Upper lobe of right lung (tissue), 1 donor: ENCODE data around the gene SETD1A. TPM values are rescaled to one million over a fixed set of nuclear protein-coding genes. Genes with fewer than 3 reads are reported as not detected.

ENCODE experiments used
- ATAC-seq: fragments of 200-7000 bp; cut with Tn5 transposase; one replicate; pipeline ENCODE4 v1.9.1; 2020; ENCODE audit warnings: mild to moderate bottlenecking, moderate library complexity
- DNase-seq: peaks from one replicate; pipeline ENCODE4 v3.0.0-alpha.2; 2020
- H3K27ac ChIP-seq: fragments of 200-600 bp; one replicate; pipeline ENCODE4 v1.8.0; 2022
- H3K27me3 ChIP-seq: fragments of 200-600 bp; one replicate; pipeline ENCODE4 v1.8.0; 2022; ENCODE audit warnings: mild to moderate bottlenecking
- H3K36me3 ChIP-seq: fragments of 200-600 bp; one replicate; pipeline ENCODE4 v1.8.0; 2022
- H3K4me1 ChIP-seq: fragments of 200-600 bp; one replicate; pipeline ENCODE4 v1.8.0; 2022
- H3K4me3 ChIP-seq: fragments of 200-600 bp; one replicate; pipeline ENCODE4 v1.8.0; 2022; ENCODE audit warnings: mild to moderate bottlenecking
- H3K9me3 ChIP-seq: fragments of 200-600 bp; one replicate; pipeline ENCODE4 v1.8.0; 2022
- CTCF ChIP-seq: fragments of 200-600 bp; IDR thresholded peaks from one replicate; pipeline ENCODE4 v1.8.0; 2022; ENCODE audit warnings: antibody characterized with exemption
- intact Hi-C: fragments of 100-400 bp; cut with DNase I; formaldehyde crosslinking; loops from one replicate; pipeline ENCODE4 v1.11.0; 2022
- total RNA-seq: library from RNA; stranded (reverse); fragmentation: NEBNext Ultra II Directional; extraction: Animal tissue kit (Norgen Biotek cat#: 25700); gene quantifications from one replicate; pipeline ENCODE4 v1.2.1, GENCODE V29; 2021
- donor health status: DM: no; HTN: yes; CAD: no; lungs with severe emphysema.

SETD1A gene
- total RNA-seq, 1 donor from 2014 or later = 18.6 TPM

- intact Hi-C loops = no loop called here
- Histone ChIP-seq H3K27ac (no peak overlapping the region), H3K36me3 (no peaks in the 10 kb centered on the region), H3K4me3 (no peak overlapping the region), H3K4me1 (no peaks in the 10 kb centered on the region), H3K9me3 (no peaks in the 10 kb centered on the region), H3K27me3 (peaks cover 28% of the 10 kb centered on the region)
- no peak for TF ChIP-seq CTCF
- no peak for ATAC-seq
- DNase-seq = no peak
Observed at GRCh38 chr16:31006086-31006385, 48.5 kb downstream of the SETD1A start.

- no peak overlapping the region for H3K27ac ChIP-seq
- ATAC-seq (no peak), DNase-seq (no peak)
- TF ChIP-seq CTCF = no peak
- H3K4me1 ChIP-seq = no peaks in the 10 kb centered on the region
- no peaks in the 10 kb centered on the region for H3K9me3 ChIP-seq
- peaks cover 34% of the 10 kb centered on the region for H3K27me3 ChIP-seq
- no peak overlapping the region for H3K4me3 ChIP-seq
- H3K36me3 ChIP-seq = no peaks in the 10 kb centered on the region
- intact Hi-C loops = no loop called here
Observed at GRCh38 chr16:31006589-31006988, 49.0 kb downstream of the SETD1A start.

- Histone ChIP-seq H3K27me3 (peaks cover 41% of the 10 kb centered on the region), H3K36me3 (no peaks in the 10 kb centered on the region), H3K4me1 (no peaks in the 10 kb centered on the region), H3K4me3 (no peak overlapping the region), H3K27ac (no peak overlapping the region), H3K9me3 (no peaks in the 10 kb centered on the region)
- intact Hi-C loops = no loop called here
- TF ChIP-seq CTCF = no peak
- DNase-seq (no peak), ATAC-seq (no peak)
Observed at GRCh38 chr16:31007684-31008083, 50.1 kb downstream of the SETD1A start.

GRCh38 chr16:31008149-31008548 is 50.6 kb downstream of the SETD1A start:
- TF ChIP-seq CTCF = no peak
- Histone ChIP-seq H3K27ac (no peak overlapping the region), H3K27me3 (peaks cover 41% of the 10 kb centered on the region), H3K4me1 (no peaks in the 10 kb centered on the region), H3K9me3 (no peaks in the 10 kb centered on the region), H3K36me3 (no peaks in the 10 kb centered on the region), H3K4me3 (no peak overlapping the region)
- no peak for ATAC-seq
- DNase-seq = no peak
- intact Hi-C loops = no loop called here

GRCh38 chr16:31008551-31008950 is 51.0 kb downstream of the SETD1A start:
- TF ChIP-seq CTCF = no peak
- H3K27me3 ChIP-seq = peaks cover 42% of the 10 kb centered on the region
- intact Hi-C loops = no loop called here

GRCh38 chr16:31009120-31009519 is 51.6 kb downstream of the SETD1A start:
- H3K4me3 ChIP-seq = no peak overlapping the region
- H3K27me3 ChIP-seq = peaks cover 46% of the 10 kb centered on the region
- no peaks in the 10 kb centered on the region for H3K36me3 ChIP-seq
- no peaks in the 10 kb centered on the region for H3K4me1 ChIP-seq
- H3K27ac ChIP-seq = no peak overlapping the region
- no peak for DNase-seq
- ATAC-seq = no peak
- H3K9me3 ChIP-seq = no peaks in the 10 kb centered on the region
- no peak for TF ChIP-seq CTCF
- intact Hi-C loops = no loop called here

More at GRCh38 chr16:31008551-31008950, 51.0 kb downstream of the SETD1A start:
- no peak overlapping the region for H3K27ac ChIP-seq
- no peaks in the 10 kb centered on the region for H3K4me1 ChIP-seq
- no peaks in the 10 kb centered on the region for H3K9me3 ChIP-seq
- no peaks in the 10 kb centered on the region for H3K36me3 ChIP-seq
- ATAC-seq (no peak), DNase-seq (no peak)
- no peak overlapping the region for H3K4me3 ChIP-seq
